Measurements from ENCODE around the gene QRICH1. TPM values are rescaled to one million over a fixed set of nuclear protein-coding genes. Genes with fewer than 3 reads are reported as not detected.

The QRICH1 gene
- total and polyA plus RNA-seq, 10 of the 15 experiments (the other 5 are each of a cell fraction or from before 2014, with no cell fraction given): 22.2 to 116 (median 81.4) TPM

- TF ChIP-seq NR2C2 (IDR thresholded peaks at IDR 0.05; ENCODE audit: borderline replicate concordance, control insufficient read depth, insufficient read length, low read depth): no peak
- TF ChIP-seq HSF1 (IDR thresholded peaks at IDR 0.05; ENCODE audit: low read depth, low read length): no peak
- no peak for TF ChIP-seq CHD4 (IDR thresholded peaks at IDR 0.05)
- no peak for TF ChIP-seq PAX8 (IDR thresholded peaks at IDR 0.05)
- no peak for TF ChIP-seq ZBTB33 (IDR thresholded peaks at IDR 0.05)
- TF ChIP-seq RAD21 (IDR thresholded peaks at IDR 0.05; ENCODE audit: insufficient read depth, low read depth, low read length): no peak
- no peak for TF ChIP-seq RUNX3 (IDR thresholded peaks at IDR 0.05; ENCODE audit: low read length)
- TF ChIP-seq TAF1 (IDR thresholded peaks at IDR 0.05; ENCODE audit: borderline replicate concordance, low read depth, low read length): no peak
- no peak for TF ChIP-seq TBL1XR1 (IDR thresholded peaks at IDR 0.05; ENCODE audit: low read depth, low read length)
- TF ChIP-seq NFYA (IDR thresholded peaks at IDR 0.05; ENCODE audit: borderline replicate concordance, low read depth, low read length): no peak
- no peak for TF ChIP-seq IRF4 (IDR thresholded peaks at IDR 0.05; ENCODE audit: low read depth, low read length)
- TF ChIP-seq SMAD1 (IDR thresholded peaks at IDR 0.05; ENCODE audit: low read depth, partially characterized antibody): no peak
- no peak for TF ChIP-seq DPF2 (IDR thresholded peaks at IDR 0.05)
- TF ChIP-seq RELA (IDR thresholded peaks at IDR 0.05; ENCODE audit: borderline replicate concordance, partially characterized antibody): no peak
- TF ChIP-seq ZBTB4 (CRISPR knock-in tag; IDR thresholded peaks at IDR 0.05): no peak
- 65% methylated on average over 6 of the region's 6 CpGs for WGBS (ENCODE audit: insufficient coverage, insufficient replicate concordance, low lambda C conversion rate, missing lambda C conversion rate)
- ChIA-PET SMC1A (ENCODE audit: uncharacterized antibody, unreplicated experiment) (no interaction called here), CTCF (interaction anchor here (1.0 kb wide), 1 partner anchor 144 kb away, joined by 3 read pairs; no protein-coding TSS in a partner anchor), RAD21 (ENCODE audit: unreplicated experiment) (no interaction called here), POLR2A (no interaction called here)
- no TSS peak for BruUV-seq (replicated peaks)
- Histone ChIP-seq H2AFZ (ENCODE audit: control insufficient read depth, low read depth, low read length) (no peak overlapping the region), H4K20me1 (ENCODE audit: control insufficient read depth, insufficient read depth) (no peaks in the 10 kb centered on the region), H3K9me3 (replicated peaks; ENCODE audit: control insufficient read depth, insufficient read depth, low read length) (no peaks in the 10 kb centered on the region), H3K36me3 (ENCODE audit: control insufficient read depth in 2 of 2, insufficient read depth in 2 of 2, low read length in 1 of 2) (no peaks in the 10 kb centered on the region), H3K4me3 (no peak overlapping the region), H3K9ac (ENCODE audit: control insufficient read depth, insufficient read depth, low read length) (no peak overlapping the region), H3K4me1 (ENCODE audit: control insufficient read depth, insufficient read depth, low read length) (no peaks in the 10 kb centered on the region), H3K79me2 (ENCODE audit: control insufficient read depth, insufficient read depth, low read length) (no peaks in the 10 kb centered on the region), H3K27ac (ENCODE audit: control insufficient read depth, insufficient read depth) (no peak overlapping the region), H3K27me3 (replicated peaks in 1 of 2; ENCODE audit: control insufficient read depth in 2 of 2, insufficient read depth in 2 of 2, low read length in 1 of 2) (peaks cover 3 to 4% of the 10 kb centered on the region in 2 experiments; a peak in 2 of 4 replicates), H3K4me2 (ENCODE audit: control insufficient read depth, insufficient read depth) (no peak overlapping the region)
- ATAC-seq: no peak
- in situ Hi-C loops (cut with MboI): no loop called here
- no peak for DNase-seq (ENCODE audit: low read depth, low spot score)
- FAIRE-seq: no peak
- intact Hi-C loops (cut with micrococcal nuclease; ENCODE audit: unreplicated experiment): no loop called here
Observed at GRCh38 chr3:49131576-49131975, 37.7 kb upstream of the QRICH1 start.
